HepG2 (cell line): ENCODE data around the gene DTWD2. TPM values are rescaled to one million over a fixed set of nuclear protein-coding genes. Genes with fewer than 3 reads are reported as not detected.
A peak's percentile ranks its signal among the peaks of the same experiment; 100 is the strongest.

Experiments used
- CBFB ChIP-seq: sonication (generic); formaldehyde crosslinking; IDR thresholded peaks from 2 replicates; pipeline ENCODE4 v1.4.0; 2020; ENCODE audit warnings: missing genetic modification reagents
- CCDC6 ChIP-seq: sonication (generic); formaldehyde crosslinking; IDR thresholded peaks from 2 replicates; pipeline ENCODE4 v1.8.1; 2022; ENCODE audit warnings: mild to moderate bottlenecking, missing genetic modification reagents, moderate library complexity
- CENPT ChIP-seq: sonication (generic); formaldehyde crosslinking; IDR thresholded peaks from 2 replicates; pipeline ENCODE4 v1.8.0; 2022; ENCODE audit warnings: low read depth, mild to moderate bottlenecking, moderate library complexity, missing genetic modification reagents
- DNMT1 ChIP-seq: sonication (generic); formaldehyde crosslinking; IDR thresholded peaks from 2 replicates; pipeline ENCODE4 v1.5.1; 2020; ENCODE audit warnings: mild to moderate bottlenecking, missing genetic modification reagents
- EHMT2 ChIP-seq: fragments of 200-600 bp; sonication (generic); IDR thresholded peaks from 2 replicates; pipeline ENCODE4 v1.7.0; 2017; ENCODE audit warnings: antibody characterized with exemption, low read depth, low read length, borderline replicate concordance
- ELF4 ChIP-seq: sonication (generic); formaldehyde crosslinking; IDR thresholded peaks from 2 replicates; pipeline ENCODE4 v1.5.0; 2020; ENCODE audit warnings: missing genetic modification reagents, mild to moderate bottlenecking, moderate library complexity, borderline replicate concordance
- FOXA1 ChIP-seq, 2 experiments: fragments of 450-650 bp in 1 of 2; sonication (generic) in 1 of 2; formaldehyde crosslinking in 1 of 2; IDR thresholded peaks; 2 replicates each; pipeline versions ENCODE4 v1.4.0 to v1.6.1; 2016 to 2020; ENCODE audit warnings: missing genetic modification reagents in 1 of 2
- HCFC1 ChIP-seq: fragments of 150-350 bp; IDR thresholded peaks from 2 replicates; pipeline ENCODE4 v1.6.1; 2014; ENCODE audit warnings: low read depth, low read length
- HMG20B ChIP-seq: conservative IDR thresholded peaks from 2 replicates; pipeline ENCODE4 v1.6.1; 2016; ENCODE audit warnings: missing genetic modification reagents, missing compliant biosample characterization
- KDM5B ChIP-seq: sonication (generic); formaldehyde crosslinking; IDR thresholded peaks from 2 replicates; pipeline ENCODE4 v1.4.0; 2020; ENCODE audit warnings: missing genetic modification reagents, mild to moderate bottlenecking, borderline replicate concordance
- NCOR1 ChIP-seq: fragments of 200-600 bp; sonication (generic); IDR thresholded peaks from 2 replicates; pipeline ENCODE4 v1.7.0; 2017; ENCODE audit warnings: antibody characterized with exemption, low read length, borderline replicate concordance
- POLR2AphosphoS2 ChIP-seq: IDR thresholded peaks from 2 replicates; pipeline ENCODE4 v1.6.1; 2011; ENCODE audit warnings: low read depth, low read length, improper control_type of control experiment
- RFX5 ChIP-seq: IDR thresholded peaks from 2 replicates; pipeline ENCODE4 v1.6.1; 2011; ENCODE audit warnings: low read depth, low read length, improper control_type of control experiment
- SKI ChIP-seq: fragments of 450-650 bp; IDR thresholded peaks from one replicate; pipeline ENCODE4 v1.6.1; 2018; ENCODE audit warnings: mild to moderate bottlenecking; ENCODE audit not compliant: partially characterized antibody
- SMAD9 ChIP-seq: sonication (generic); formaldehyde crosslinking; IDR thresholded peaks from 2 replicates; pipeline ENCODE4 v1.5.1; 2020; ENCODE audit warnings: mild to moderate bottlenecking, missing genetic modification reagents
- TMF1 ChIP-seq: sonication (generic); formaldehyde crosslinking; IDR thresholded peaks from 2 replicates; pipeline ENCODE4 v1.8.1; 2022; ENCODE audit warnings: low read depth, missing genetic modification reagents
- ZNF124 ChIP-seq: sonication (generic); formaldehyde crosslinking; IDR thresholded peaks from 2 replicates; pipeline ENCODE4 v1.4.0; 2020; ENCODE audit warnings: missing genetic modification reagents
- ZNF264 ChIP-seq: sonication (generic); formaldehyde crosslinking; IDR thresholded peaks from 2 replicates; pipeline ENCODE4 v1.4.0; 2020; ENCODE audit warnings: missing genetic modification reagents
- ZNF564 ChIP-seq: sonication (generic); formaldehyde crosslinking; IDR thresholded peaks from 2 replicates; pipeline ENCODE4 v1.8.1; 2023; ENCODE audit warnings: mild to moderate bottlenecking, missing genetic modification reagents
- ZNF713 ChIP-seq: sonication (generic); formaldehyde crosslinking; IDR thresholded peaks from 2 replicates; pipeline ENCODE4 v1.4.0; 2020; ENCODE audit warnings: mild to moderate bottlenecking, missing genetic modification reagents
- polyA plus RNA-seq, 8 experiments: library from polyadenylated mRNA; depleted of rRNA in 3 of 8; stranded (reverse) in 7 of 8; unstranded in 1 of 8; fragments of >200 nt; fragmentation: Illumina TruSeq in 4 of 8; extraction: Trizol in 4 of 8; gene quantifications; 2 replicates each; pipeline versions ENCODE4 v1.2.1 to v1.2.3, GENCODE V29; 2011 to 2016; ENCODE audit warnings: low read depth in 4 of 8, missing spikeins in 1 of 8, mixed read lengths in 1 of 8; ENCODE audit not compliant: insufficient read depth in 1 of 8
- total RNA-seq, 5 experiments: library from RNA; depleted of rRNA; stranded (reverse); fragments of >200 nt; fragmentation: Illumina TruSeq; extraction: Trizol; gene quantifications; 2 replicates each; pipeline ENCODE4 v1.2.3, GENCODE V29; 2016; ENCODE audit warnings: low read depth in 1 of 5
- TF ChIP-seq, protein P1 (sequence below): IDR thresholded peaks from 2 replicates; pipeline ENCODE4 v1.6.1; 2018; ENCODE audit warnings: missing genetic modification reagents
- TF ChIP-seq, protein P2 (sequence below): sonication (generic); formaldehyde crosslinking; IDR thresholded peaks from 2 replicates; pipeline ENCODE4 v1.4.0; 2020; ENCODE audit warnings: mild to moderate bottlenecking, missing genetic modification reagents
- TF ChIP-seq, protein P3 (sequence below): IDR thresholded peaks from 2 replicates; pipeline ENCODE4 v1.6.1; 2016; ENCODE audit warnings: missing genetic modification reagents, missing compliant biosample characterization
- TF ChIP-seq, protein P4 (sequence below), 2 experiments: IDR thresholded peaks; 2 replicates each; pipeline ENCODE4 v1.6.1; 2011 to 2012; ENCODE audit warnings: low read length in 2 of 2, borderline replicate concordance in 1 of 2, low read depth in 1 of 2, mild to moderate bottlenecking in 1 of 2, moderate library complexity in 1 of 2
- TF ChIP-seq, protein P5 (sequence below): sonication (generic); formaldehyde crosslinking; IDR thresholded peaks from 2 replicates; pipeline ENCODE4 v1.4.0; 2020; ENCODE audit warnings: missing genetic modification reagents

The DTWD2 gene
- total and polyA plus RNA-seq, 2 of the 13 experiments (the other 11 are each of a cell fraction or from before 2014, with no cell fraction given), result 1.6 to 6.0 TPM

DNA sequence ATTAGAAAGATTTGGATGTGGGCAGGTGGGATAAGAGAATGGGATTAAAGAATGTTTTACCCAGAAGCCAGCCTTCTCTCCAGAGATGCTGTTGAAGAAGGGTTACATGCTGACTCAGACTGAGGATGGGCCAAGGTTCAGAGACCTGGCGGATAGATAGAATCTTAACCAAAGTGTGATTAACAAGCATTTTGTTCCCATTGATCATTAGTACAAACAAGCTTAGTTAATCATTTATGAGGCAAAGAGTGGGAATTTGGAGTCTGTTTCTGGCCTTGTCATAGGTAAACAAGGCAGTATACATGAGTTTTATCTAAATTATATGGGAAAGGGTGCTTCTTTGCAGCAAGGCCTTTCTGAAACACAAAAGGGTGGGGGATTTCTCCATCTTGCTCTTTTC is 20.8 kb upstream of the DTWD2 start (continued):
- no peak for TF ChIP-seq RFX5
- TF ChIP-seq, protein P1, sequence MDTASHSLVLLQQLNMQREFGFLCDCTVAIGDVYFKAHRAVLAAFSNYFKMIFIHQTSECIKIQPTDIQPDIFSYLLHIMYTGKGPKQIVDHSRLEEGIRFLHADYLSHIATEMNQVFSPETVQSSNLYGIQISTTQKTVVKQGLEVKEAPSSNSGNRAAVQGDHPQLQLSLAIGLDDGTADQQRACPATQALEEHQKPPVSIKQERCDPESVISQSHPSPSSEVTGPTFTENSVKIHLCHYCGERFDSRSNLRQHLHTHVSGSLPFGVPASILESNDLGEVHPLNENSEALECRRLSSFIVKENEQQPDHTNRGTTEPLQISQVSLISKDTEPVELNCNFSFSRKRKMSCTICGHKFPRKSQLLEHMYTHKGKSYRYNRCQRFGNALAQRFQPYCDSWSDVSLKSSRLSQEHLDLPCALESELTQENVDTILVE (CRISPR knock-in tag), result no peak
- TF ChIP-seq, protein P2, sequence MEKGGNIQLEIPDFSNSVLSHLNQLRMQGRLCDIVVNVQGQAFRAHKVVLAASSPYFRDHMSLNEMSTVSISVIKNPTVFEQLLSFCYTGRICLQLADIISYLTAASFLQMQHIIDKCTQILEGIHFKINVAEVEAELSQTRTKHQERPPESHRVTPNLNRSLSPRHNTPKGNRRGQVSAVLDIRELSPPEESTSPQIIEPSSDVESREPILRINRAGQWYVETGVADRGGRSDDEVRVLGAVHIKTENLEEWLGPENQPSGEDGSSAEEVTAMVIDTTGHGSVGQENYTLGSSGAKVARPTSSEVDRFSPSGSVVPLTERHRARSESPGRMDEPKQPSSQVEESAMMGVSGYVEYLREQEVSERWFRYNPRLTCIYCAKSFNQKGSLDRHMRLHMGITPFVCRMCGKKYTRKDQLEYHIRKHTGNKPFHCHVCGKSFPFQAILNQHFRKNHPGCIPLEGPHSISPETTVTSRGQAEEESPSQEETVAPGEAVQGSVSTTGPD (CRISPR knock-in tag), result no peak
- TF ChIP-seq TMF1, result no peak
- TF ChIP-seq HCFC1, result no peak
- no peak for TF ChIP-seq HMG20B (CRISPR knock-in tag)
- TF ChIP-seq EHMT2, result no peak
- TF ChIP-seq NCOR1, result no peak
- no peak for TF ChIP-seq CCDC6 (CRISPR knock-in tag)
- no peak for TF ChIP-seq ZNF264
- TF ChIP-seq ZNF713, result no peak
- TF ChIP-seq, protein P3, sequence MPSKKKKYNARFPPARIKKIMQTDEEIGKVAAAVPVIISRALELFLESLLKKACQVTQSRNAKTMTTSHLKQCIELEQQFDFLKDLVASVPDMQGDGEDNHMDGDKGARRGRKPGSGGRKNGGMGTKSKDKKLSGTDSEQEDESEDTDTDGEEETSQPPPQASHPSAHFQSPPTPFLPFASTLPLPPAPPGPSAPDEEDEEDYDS (CRISPR knock-in tag), result no peak
- no peak for TF ChIP-seq DNMT1
- no peak for TF ChIP-seq CENPT (CRISPR knock-in tag)
- no peak for TF ChIP-seq CBFB (CRISPR knock-in tag)
- no peak for TF ChIP-seq SKI
- no peak for TF ChIP-seq POLR2AphosphoS2
- no peak for TF ChIP-seq ZNF564 (CRISPR knock-in tag)
- no peak for TF ChIP-seq FOXA1 (IDR thresholded peaks at IDR 0.05)
- TF ChIP-seq FOXA1 (CRISPR knock-in tag; IDR thresholded peaks at IDR 0.05), result peak; percentile 75
- TF ChIP-seq, protein P4, sequence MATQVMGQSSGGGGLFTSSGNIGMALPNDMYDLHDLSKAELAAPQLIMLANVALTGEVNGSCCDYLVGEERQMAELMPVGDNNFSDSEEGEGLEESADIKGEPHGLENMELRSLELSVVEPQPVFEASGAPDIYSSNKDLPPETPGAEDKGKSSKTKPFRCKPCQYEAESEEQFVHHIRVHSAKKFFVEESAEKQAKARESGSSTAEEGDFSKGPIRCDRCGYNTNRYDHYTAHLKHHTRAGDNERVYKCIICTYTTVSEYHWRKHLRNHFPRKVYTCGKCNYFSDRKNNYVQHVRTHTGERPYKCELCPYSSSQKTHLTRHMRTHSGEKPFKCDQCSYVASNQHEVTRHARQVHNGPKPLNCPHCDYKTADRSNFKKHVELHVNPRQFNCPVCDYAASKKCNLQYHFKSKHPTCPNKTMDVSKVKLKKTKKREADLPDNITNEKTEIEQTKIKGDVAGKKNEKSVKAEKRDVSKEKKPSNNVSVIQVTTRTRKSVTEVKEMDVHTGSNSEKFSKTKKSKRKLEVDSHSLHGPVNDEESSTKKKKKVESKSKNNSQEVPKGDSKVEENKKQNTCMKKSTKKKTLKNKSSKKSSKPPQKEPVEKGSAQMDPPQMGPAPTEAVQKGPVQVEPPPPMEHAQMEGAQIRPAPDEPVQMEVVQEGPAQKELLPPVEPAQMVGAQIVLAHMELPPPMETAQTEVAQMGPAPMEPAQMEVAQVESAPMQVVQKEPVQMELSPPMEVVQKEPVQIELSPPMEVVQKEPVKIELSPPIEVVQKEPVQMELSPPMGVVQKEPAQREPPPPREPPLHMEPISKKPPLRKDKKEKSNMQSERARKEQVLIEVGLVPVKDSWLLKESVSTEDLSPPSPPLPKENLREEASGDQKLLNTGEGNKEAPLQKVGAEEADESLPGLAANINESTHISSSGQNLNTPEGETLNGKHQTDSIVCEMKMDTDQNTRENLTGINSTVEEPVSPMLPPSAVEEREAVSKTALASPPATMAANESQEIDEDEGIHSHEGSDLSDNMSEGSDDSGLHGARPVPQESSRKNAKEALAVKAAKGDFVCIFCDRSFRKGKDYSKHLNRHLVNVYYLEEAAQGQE (IDR thresholded peaks at IDR 0.05; ENCODE audit: borderline replicate concordance in 1 of 2, low read depth in 1 of 2, low read length in 2 of 2), result no peak
- TF ChIP-seq ELF4 (CRISPR knock-in tag), result no peak
- TF ChIP-seq, protein P5, sequence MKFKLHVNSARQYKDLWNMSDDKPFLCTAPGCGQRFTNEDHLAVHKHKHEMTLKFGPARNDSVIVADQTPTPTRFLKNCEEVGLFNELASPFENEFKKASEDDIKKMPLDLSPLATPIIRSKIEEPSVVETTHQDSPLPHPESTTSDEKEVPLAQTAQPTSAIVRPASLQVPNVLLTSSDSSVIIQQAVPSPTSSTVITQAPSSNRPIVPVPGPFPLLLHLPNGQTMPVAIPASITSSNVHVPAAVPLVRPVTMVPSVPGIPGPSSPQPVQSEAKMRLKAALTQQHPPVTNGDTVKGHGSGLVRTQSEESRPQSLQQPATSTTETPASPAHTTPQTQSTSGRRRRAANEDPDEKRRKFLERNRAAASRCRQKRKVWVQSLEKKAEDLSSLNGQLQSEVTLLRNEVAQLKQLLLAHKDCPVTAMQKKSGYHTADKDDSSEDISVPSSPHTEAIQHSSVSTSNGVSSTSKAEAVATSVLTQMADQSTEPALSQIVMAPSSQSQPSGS (CRISPR knock-in tag), result no peak
- no peak for TF ChIP-seq SMAD9
- TF ChIP-seq KDM5B (CRISPR knock-in tag), result no peak
- TF ChIP-seq ZNF124 (CRISPR knock-in tag), result no peak
